Activated T-helper 2 cell treated with anti-CD3 and anti-CD28 coated beads, Interferon-gamma antibody, Interleukin-2, Interleukin-4, amounts not matched to agents 10 μg/mL and 5 μg/mL and 100 μg/mL, durations not matched to agents 14 hours and 24 hours and 36 hours (primary cell): ENCODE measurements around the gene RIBC2. TPM values are rescaled to one million over a fixed set of nuclear protein-coding genes. Genes with fewer than 3 reads are reported as not detected.
A peak's percentile ranks its signal among the peaks of the same experiment; 100 is the strongest.
"Not testable (repeated sequence)": the region's sequence is repeated elsewhere in the genome, so short reads cannot be mapped to it uniquely, and the experiment has no call there.

ENCODE experiments used
- DNase-seq: peaks from one replicate; pipeline ENCODE4 v3.0.0; 2021; ENCODE audit warnings: low spot score
- H3K27ac Mint-ChIP-seq: one replicate; pipeline ENCODE4 v1.8.0; 2021; ENCODE audit warnings: mixed read lengths
- H3K27me3 Mint-ChIP-seq: one replicate; pipeline ENCODE4 v1.8.0; 2021; ENCODE audit warnings: low read depth, mixed read lengths
- H3K36me3 Mint-ChIP-seq: one replicate; pipeline ENCODE4 v1.8.0; 2021; ENCODE audit warnings: low read depth, mixed read lengths
- H3K4me1 Mint-ChIP-seq: one replicate; pipeline ENCODE4 v1.8.0; 2021; ENCODE audit warnings: low read depth, mixed read lengths
- H3K4me3 Mint-ChIP-seq: one replicate; pipeline ENCODE4 v1.8.0; 2021; ENCODE audit warnings: low read depth, mild to moderate bottlenecking, moderate library complexity, mixed read lengths
- H3K9me3 Mint-ChIP-seq: one replicate; pipeline ENCODE4 v1.8.0; 2021; ENCODE audit warnings: mixed read lengths
- intact Hi-C: fragments of 100-400 bp; cut with micrococcal nuclease; formaldehyde crosslinking; loops from one replicate; pipeline ENCODE4 v1.15.1; 2023
- total RNA-seq: library from RNA; stranded (reverse); gene quantifications from 2 replicates; pipeline ENCODE4 v1.2.3, GENCODE V29; 2022

Gene RIBC2, protein sequence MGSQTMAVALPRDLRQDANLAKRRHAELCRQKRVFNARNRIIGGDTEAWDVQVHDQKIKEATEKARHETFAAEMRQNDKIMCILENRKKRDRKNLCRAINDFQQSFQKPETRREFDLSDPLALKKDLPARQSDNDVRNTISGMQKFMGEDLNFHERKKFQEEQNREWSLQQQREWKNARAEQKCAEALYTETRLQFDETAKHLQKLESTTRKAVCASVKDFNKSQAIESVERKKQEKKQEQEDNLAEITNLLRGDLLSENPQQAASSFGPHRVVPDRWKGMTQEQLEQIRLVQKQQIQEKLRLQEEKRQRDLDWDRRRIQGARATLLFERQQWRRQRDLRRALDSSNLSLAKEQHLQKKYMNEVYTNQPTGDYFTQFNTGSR
- 9.9 and 11.0 TPM in 2 replicates for total RNA-seq

DNA sequence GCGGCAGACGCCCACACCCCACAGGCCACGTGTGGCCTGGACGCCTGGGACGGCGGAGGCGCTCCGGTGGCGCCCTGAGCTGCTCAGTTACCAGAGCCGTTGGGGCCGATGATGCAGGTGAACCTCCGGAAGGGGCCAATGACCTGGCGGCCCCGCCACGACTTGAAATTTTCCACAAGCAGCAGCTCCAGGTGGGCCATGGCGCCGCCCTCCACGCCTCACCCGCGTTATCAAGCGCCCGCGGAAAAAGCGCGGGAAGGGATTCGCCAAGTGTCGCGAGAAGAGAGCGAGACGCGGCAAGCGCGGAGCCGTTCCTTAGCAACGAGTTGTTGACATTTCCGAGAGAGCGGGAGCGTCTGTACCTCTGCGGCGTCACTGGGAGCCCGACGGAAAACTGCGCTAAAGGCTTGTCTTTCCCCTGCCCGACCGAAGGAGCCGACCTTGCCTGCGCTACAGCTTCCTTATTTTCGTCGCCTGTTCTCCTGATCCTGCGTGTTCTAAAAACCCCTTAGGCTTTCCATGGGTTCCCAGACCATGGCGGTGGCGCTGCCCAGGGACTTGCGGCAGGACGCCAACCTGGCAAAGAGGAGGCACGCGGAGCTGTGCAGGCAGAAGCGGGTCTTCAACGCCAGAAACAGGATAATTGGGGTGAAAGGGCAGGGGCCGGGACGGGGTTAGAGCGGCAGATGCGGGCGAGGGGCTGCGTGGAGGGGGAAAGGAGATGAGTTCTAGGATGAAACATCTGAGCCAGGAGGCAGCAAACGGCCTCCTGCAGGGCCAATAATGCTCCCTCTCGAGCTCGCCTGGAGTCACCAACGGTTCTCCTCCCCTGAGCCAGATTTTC lies at the start of gene RIBC2, which contains the start of gene SMC1B:
RIBC2 (plus strand) TSS at position 326 of the 844 bp plus-strand sequence; CDS start at position 520, 194 bp downstream.
SMC1B (minus strand) TSS at position 232 of the 844 bp plus-strand sequence; CDS start at position 200, 32 bp downstream.
- DNase-seq, result peak; percentile 90
- Mint-ChIP-seq H3K4me1 (peaks cover 16% of the 10 kb centered on the region), H3K27ac (peak within 1 kb of the TSS; percentile 89), H3K36me3 (peaks cover 23% of the 10 kb centered on the region), H3K9me3 (no peaks in the 10 kb centered on the region), H3K27me3 (peaks cover 3% of the 10 kb centered on the region), H3K4me3 (peak within 1 kb of the TSS; percentile 90)
- intact Hi-C loops, result loop anchor here (5.0 to 10.0 kb wide), 2 partner anchors 56 to 99 kb away; no protein-coding TSS in a partner anchor

DNA sequence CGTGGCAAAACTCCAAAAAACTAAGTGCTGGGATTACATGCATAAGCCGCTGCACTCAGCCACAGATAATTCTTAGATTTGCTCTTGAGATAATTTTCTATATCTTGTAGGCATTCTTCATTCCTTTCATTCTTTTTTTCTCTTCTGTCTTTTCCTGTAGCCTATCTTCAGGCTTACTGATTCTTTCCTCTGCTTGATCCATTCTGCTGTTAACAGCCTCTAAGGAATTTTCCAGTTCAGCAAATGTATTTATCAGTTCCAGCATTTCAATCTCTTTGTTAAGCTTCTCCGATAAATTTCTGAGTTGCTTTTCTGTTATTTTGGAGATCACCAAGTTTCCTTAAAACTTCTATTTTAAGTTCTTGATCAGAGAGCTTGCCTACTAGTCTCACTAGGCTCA lies 46.8 kb upstream of the RIBC2 start:
- no peak overlapping the region for H3K27ac Mint-ChIP-seq
- H3K27me3 Mint-ChIP-seq, result peaks cover 12% of the 10 kb centered on the region
- intact Hi-C loops, result no loop called here
- H3K36me3 Mint-ChIP-seq, result peaks cover 7% of the 10 kb centered on the region
- H3K9me3 Mint-ChIP-seq, result peaks cover 14% of the 10 kb centered on the region
- no peak for DNase-seq
- H3K4me3 Mint-ChIP-seq, result no peak overlapping the region
- no peaks in the 10 kb centered on the region for H3K4me1 Mint-ChIP-seq

DNA sequence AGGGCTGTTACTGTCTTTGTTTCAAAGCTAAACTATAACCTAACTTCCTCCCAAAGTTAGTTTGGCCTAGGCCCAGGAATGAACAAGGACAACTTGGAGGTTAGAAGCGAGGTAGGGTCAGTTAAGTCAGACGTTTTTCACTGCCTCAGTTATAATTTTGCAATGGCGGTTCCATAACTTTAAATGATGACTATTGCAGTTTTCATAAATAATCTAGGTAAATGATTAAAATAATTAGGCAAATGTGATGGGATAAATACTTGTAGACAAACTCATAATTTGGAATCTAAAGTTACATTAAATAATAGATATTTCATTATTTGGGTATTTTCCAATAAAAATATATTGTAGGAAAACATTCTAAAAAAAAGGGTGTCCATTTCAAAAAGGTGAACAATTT lies 39.9 kb upstream of the RIBC2 start:
- not testable (repeated sequence) for H3K9me3 Mint-ChIP-seq
- peaks cover 12% of the 10 kb centered on the region for H3K4me1 Mint-ChIP-seq

DNA sequence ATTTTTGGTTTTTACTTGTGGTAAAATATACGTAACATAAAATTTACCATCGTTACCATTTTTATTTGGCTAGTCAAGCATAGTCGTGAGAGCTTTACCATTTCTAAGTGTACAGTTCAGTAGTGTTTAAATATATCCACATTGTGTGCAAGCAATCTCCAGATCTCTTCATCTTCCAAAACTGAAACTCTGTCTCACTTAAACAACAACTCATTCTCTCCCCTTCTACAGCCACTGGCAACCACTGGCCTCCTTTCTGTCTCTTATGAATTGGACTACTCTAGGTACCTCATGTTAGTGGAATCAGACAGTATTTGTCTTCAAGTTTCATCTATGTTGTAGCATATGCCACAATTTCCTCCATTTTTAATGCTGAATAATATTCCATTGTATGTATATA lies 37.5 kb upstream of the RIBC2 start:
- Mint-ChIP-seq H3K27ac (no peak overlapping the region), H3K27me3 (peaks cover 3% of the 10 kb centered on the region), H3K36me3 (no peaks in the 10 kb centered on the region), H3K9me3 (peaks cover 4% of the 10 kb centered on the region), H3K4me3 (no peak overlapping the region), H3K4me1 (peaks cover 12% of the 10 kb centered on the region)
- intact Hi-C loops, result no loop called here
- DNase-seq, result no peak

More for the DNA sequence above, 39.9 kb upstream of the RIBC2 start:
- H3K27ac Mint-ChIP-seq, H3K36me3 Mint-ChIP-seq, H3K4me3 Mint-ChIP-seq, H3K27me3 Mint-ChIP-seq, intact Hi-C loops, DNase-seq: not testable (repeated sequence)

DNA sequence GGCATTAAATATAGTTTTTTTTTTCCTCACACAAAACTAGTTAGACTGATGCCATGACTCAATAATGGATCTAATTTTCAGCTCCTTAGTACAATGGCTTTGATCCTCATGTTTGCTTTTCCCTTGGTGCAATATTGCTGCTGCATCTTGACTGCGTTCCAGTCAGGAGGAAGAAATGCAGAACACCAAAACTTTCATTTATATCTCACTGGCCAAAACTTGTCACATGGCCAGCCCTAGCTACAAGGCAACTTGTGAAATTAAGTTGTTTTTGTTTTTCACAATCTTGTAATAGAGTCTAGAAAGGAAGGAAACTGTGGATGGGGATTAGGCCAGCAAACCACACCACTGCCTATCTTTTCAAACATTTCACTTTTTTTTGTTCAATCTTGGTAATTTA lies 36.8 kb upstream of the RIBC2 start:
- intact Hi-C loops, result no loop called here
- no peaks in the 10 kb centered on the region for H3K36me3 Mint-ChIP-seq
- H3K9me3 Mint-ChIP-seq, result peaks cover 4% of the 10 kb centered on the region
- H3K27me3 Mint-ChIP-seq, result peaks cover 3% of the 10 kb centered on the region
- H3K4me1 Mint-ChIP-seq, result peaks cover 12% of the 10 kb centered on the region
- no peak overlapping the region for H3K27ac Mint-ChIP-seq
- no peak overlapping the region for H3K4me3 Mint-ChIP-seq
- no peak for DNase-seq

DNA sequence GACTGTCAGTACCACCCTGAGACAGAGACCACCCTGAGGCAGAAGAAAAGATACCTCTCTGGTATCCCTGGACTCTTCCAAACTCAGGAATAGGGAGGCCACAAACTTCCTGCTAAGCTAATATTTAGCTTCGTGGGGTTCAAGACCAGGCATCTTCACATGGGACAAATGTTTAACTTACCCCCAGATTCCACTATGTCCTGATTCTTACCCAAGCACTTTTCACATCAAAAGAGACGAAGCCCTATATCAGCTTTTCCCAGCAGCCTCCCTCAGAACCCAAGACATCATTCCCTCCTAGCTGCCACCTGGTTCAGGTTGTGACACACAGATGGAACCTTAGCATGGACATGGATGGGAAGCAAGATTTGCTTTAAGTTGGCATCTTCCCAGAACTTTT lies 32.1 kb upstream of the RIBC2 start:
- no peak overlapping the region for H3K4me3 Mint-ChIP-seq
- peaks cover 5% of the 10 kb centered on the region for H3K27me3 Mint-ChIP-seq
- H3K4me1 Mint-ChIP-seq, result peaks cover 6% of the 10 kb centered on the region
- H3K27ac Mint-ChIP-seq, result no peak overlapping the region
- no peaks in the 10 kb centered on the region for H3K36me3 Mint-ChIP-seq
- DNase-seq, result no peak
- intact Hi-C loops, result no loop called here
- H3K9me3 Mint-ChIP-seq, result no peaks in the 10 kb centered on the region

DNA sequence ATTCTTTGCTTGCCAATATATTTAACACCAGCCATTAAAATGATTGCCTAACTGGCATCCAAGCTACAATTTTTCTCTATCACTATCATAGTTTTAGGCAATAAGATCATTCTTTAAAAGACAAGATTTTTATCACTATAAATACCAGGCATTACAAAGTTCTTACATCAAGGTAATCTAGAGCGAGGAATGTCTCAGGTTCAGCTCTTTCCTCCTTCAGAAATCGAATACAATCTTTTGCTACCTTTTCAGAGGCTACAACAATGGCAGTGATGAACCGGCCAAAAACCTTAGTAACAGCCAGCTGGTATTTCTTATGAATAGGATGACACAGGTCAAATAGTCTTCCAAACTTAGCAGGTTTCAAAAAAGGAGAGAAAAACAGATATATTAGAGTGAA lies 23.9 kb upstream of the RIBC2 start:
- DNase-seq, result no peak
- Mint-ChIP-seq H3K27me3 (peaks cover 20% of the 10 kb centered on the region), H3K27ac (no peak overlapping the region), H3K9me3 (no peaks in the 10 kb centered on the region), H3K4me3 (no peak overlapping the region), H3K4me1 (no peaks in the 10 kb centered on the region), H3K36me3 (no peaks in the 10 kb centered on the region)
- intact Hi-C loops, result no loop called here

DNA sequence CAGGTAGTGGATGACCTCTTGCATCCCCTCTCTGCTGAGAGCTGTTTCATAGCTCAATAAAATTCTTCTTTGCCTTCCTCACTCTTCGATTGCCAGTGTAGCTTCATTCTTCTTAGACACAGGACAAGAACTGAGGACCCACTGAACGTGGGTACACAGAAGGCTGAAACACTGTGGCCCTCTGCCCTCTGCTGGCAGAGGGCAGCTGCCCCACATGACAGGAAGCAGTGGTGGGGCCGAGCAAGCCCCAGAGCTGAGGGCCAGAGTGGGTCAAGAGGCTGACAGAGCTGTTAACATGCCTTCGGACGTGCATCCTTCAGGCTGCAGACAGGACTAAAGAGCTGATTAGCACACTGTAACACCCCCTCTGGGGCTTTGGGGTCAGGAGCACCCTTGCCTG lies 15.7 kb upstream of the RIBC2 start:
- H3K9me3 Mint-ChIP-seq, result no peaks in the 10 kb centered on the region
- no peak for DNase-seq
- intact Hi-C loops, result no loop called here
- no peak overlapping the region for H3K4me3 Mint-ChIP-seq
- H3K27me3 Mint-ChIP-seq, result peaks cover 4% of the 10 kb centered on the region
- no peaks in the 10 kb centered on the region for H3K36me3 Mint-ChIP-seq
- no peaks in the 10 kb centered on the region for H3K4me1 Mint-ChIP-seq
- H3K27ac Mint-ChIP-seq, result no peak overlapping the region

DNA sequence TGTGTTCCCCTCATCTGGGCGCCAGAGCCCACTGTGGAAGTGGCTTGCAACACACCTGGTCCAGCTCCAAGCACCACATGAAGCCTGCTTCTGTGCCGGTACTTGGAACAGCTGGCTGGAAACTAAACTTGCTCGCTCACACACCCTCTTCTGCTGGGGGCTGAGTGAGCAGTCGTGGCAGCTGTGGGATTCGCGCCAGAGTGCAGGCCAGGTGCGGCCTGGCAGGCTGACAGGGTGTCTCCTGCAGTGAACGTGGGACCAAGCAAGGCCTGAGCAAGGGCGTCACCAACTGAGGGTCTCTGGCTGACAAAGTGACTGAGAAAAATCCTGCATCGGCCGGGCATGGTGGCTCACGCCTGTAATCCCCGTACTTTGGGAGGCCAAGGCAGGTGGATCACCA lies 15.3 kb upstream of the RIBC2 start:
- H3K4me1 Mint-ChIP-seq, result no peaks in the 10 kb centered on the region
- no peaks in the 10 kb centered on the region for H3K36me3 Mint-ChIP-seq
- no peak overlapping the region for H3K27ac Mint-ChIP-seq
- DNase-seq, result no peak
- intact Hi-C loops, result no loop called here
- peaks cover 4% of the 10 kb centered on the region for H3K27me3 Mint-ChIP-seq
- H3K4me3 Mint-ChIP-seq, result no peak overlapping the region
- H3K9me3 Mint-ChIP-seq, result no peaks in the 10 kb centered on the region

DNA sequence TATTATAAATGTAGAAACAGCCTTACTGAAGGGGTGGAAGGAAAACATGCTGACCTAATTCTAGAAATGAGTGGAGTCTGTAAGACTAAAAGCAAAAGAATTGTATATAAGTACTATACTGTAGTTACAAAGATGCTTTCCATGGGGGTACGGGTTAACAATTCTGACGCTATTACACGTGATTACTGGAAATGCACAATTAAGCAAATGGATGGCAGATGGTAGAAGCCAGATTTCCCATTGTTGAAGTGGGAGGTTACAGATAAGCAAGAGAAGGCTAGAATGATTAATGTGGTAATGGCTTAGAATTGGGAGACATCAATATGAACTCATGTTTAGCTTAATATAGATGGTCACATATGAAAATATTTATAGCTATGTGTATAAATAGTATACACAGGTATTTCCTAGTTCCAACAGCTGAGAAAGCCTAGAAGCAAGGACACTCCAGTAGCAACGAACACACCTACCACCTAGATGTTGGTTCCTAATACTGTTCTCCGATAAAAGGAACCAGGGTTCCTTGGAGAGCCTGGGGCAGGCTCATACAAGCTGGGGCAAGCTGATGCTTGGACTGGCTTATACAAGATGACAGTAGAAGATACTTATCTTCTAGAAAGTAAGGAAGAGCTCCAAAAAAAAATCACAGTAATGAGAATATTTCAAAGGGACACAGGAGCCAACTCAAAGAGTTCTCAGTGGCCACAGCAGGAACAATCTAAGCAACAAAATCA lies 13.6 kb upstream of the RIBC2 start:
- intact Hi-C loops, result no loop called here
- Mint-ChIP-seq H3K4me3 (no peak overlapping the region), H3K27ac (no peak overlapping the region), H3K27me3 (peaks cover 10% of the 10 kb centered on the region), H3K36me3 (no peaks in the 10 kb centered on the region), H3K9me3 (no peaks in the 10 kb centered on the region), H3K4me1 (no peaks in the 10 kb centered on the region)
- DNase-seq, result no peak

DNA sequence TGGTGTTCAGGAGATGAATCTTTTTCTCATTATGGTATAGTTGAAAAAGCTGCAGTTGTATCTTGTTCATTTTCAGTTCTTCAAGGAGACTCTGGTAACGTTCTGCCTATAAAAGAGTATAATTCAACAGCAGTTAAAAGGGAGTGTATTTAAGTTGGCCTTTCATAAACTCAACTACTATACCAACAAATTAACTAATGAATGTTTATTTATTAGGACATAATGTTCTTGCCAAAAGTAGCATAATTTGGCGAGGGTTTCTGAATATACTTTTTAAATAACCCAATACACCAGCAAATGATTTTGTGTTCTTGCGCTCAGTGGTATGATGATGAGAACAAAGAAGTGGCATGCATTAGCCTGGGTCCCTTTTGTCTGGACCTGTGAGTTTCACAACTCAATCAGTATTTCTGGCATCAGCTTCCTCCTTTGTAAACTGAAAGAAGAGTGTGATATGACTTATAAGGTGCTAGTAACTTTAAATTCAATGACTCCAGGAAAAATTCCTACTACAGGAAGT lies 11.0 kb upstream of the RIBC2 start:
- Mint-ChIP-seq H3K4me1 (no peaks in the 10 kb centered on the region), H3K4me3 (no peak overlapping the region), H3K9me3 (no peaks in the 10 kb centered on the region), H3K27ac (no peak overlapping the region), H3K27me3 (peaks cover 12% of the 10 kb centered on the region), H3K36me3 (no peaks in the 10 kb centered on the region)
- no peak for DNase-seq
- intact Hi-C loops, result no loop called here

DNA sequence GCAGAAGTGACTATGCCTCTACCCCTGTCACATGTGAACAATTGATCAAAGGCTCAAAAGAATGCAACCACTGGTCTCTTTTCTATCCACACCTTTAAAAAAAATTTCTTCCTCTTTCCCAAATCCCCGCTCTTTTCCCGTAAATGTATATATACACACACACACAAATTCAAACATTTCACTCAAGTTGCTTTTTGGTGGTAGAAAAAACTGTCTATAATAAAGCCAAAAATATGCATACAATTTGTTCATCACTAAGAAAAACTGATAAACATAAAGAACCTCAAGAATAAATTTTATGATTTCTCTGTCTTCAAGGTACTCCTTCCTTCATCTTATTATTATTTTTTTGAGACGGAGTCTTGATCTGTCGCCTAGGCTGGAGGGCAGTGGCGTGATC lies 5.7 kb upstream of the RIBC2 start:
- Mint-ChIP-seq H3K4me1 (peaks cover 3% of the 10 kb centered on the region), H3K9me3 (peaks cover 3% of the 10 kb centered on the region), H3K36me3 (no peaks in the 10 kb centered on the region), H3K4me3 (no peak overlapping the region), H3K27ac (no peak overlapping the region), H3K27me3 (peaks cover 11% of the 10 kb centered on the region)
- intact Hi-C loops, result no loop called here
- DNase-seq, result no peak
